SW480 (cell line): Measurements from ENCODE around the gene PRAMEF25.
"Not testable (repeated sequence)": the region's sequence is repeated elsewhere in the genome, so short reads cannot be mapped to it uniquely, and the experiment has no call there.

ENCODE experiments used
- DNase-seq: peaks from one replicate; pipeline ENCODE4 v3.0.0-alpha.2; 2016; ENCODE audit warnings: low spot score

Gene PRAMEF25

GRCh38 chr1:13070474-13070873 lies at the start of gene PRAMEF25:
PRAMEF25 (plus strand) TSS chr1:13070774; CDS start chr1:13073694, 2,920 bp downstream.
- DNase-seq, result not testable (repeated sequence)

- DNase-seq, result not testable (repeated sequence)
Measured at GRCh38 chr1:13056475-13056874, 14.1 kb upstream of the PRAMEF25 start, which contains the start of gene PRAMEF27. PRAMEF27 (minus strand) TSS chr1:13056575; CDS start chr1:13053659, 2,916 bp downstream.

DNA sequence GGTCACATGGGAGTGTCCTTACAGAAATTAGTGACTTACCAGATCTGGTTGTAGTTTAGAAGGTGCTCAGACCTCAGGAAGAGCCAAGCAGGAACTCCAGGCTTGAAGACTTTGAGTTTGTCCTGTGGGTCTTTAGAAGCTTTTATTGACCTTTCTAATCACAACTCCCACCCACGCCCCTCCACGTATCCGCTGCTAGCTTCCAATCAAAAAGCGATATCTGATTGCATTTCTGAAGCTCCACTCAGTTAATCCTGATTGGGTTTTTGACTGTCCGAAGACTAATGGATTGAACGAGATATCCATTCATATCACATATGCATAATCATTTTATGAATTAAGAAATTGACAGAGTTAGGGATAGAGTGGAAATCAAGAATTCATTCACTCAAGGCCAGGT lies 46.2 kb downstream of the PRAMEF25 start, which contains the start of gene HNRNPCL2:
Gene HNRNPCL2 (minus strand): TSS at position 101 of the 400 bp plus-strand sequence. CDS start 454 bp downstream, outside the sequence.
- not testable (repeated sequence) for DNase-seq
